HepG2 (cell line): ENCODE measurements around the gene NOCT. TPM values are rescaled to one million over a fixed set of nuclear protein-coding genes. Genes with fewer than 3 reads are reported as not detected.
A peak's percentile ranks its signal among the peaks of the same experiment; 100 is the strongest.

Source experiments
- ATAC-seq: fragments of 200-7000 bp; cut with Tn5 transposase; 3 replicates; pipeline ENCODE4 v1.9.1; 2020; ENCODE audit warnings: mild to moderate bottlenecking, moderate library complexity
- BruUV-seq: library from RNA; stranded (reverse); fragments of 400-500 nt; replicated peaks from 2 replicates; lab custom pipeline; 2021; lab: Mats Ljungman, UMichigan
- CTCF ChIA-PET: fragments of 300-600 bp; formaldehyde crosslinking; extraction: SDS; loops from one replicate; lab custom pipeline; 2021; ENCODE audit warnings: low total read pairs, inconsistent platforms, low intra/inter-chr PET ratio; lab: Yijun Ruan, JAX
- POLR2A ChIA-PET: fragments of 350-600 bp; sonication (Branson Sonifier 250); formaldehyde crosslinking; loops from one replicate; lab custom pipeline; 2020; ENCODE audit warnings: antibody characterized with exemption, inconsistent platforms; lab: Yijun Ruan, JAX
- DNase-seq: peaks from one replicate; pipeline ENCODE4 v3.0.0-alpha.2; 2015; ENCODE audit warnings: low spot score
- FAIRE-seq: peaks from 3 replicates; lab custom pipeline; 2011; peaks lifted over from hg19 to GRCh38; lab: Jason Lieb, UNC
- H2AFZ ChIP-seq: one replicate; pipeline ENCODE4 v1.6.1; 2011; ENCODE audit warnings: low read length, inconsistent platforms
- H3K27ac ChIP-seq: fragments of 300-600 bp; 3 replicates; pipeline ENCODE4 v1.8.0; 2011; ENCODE audit warnings: mixed run types, mild to moderate bottlenecking, mixed read lengths, low read length, inconsistent platforms; ENCODE audit not compliant: insufficient read depth; ENCODE audit errors: extremely low read length
- H3K27me3 ChIP-seq, 2 experiments: fragments of 200-600 bp in 1 of 2; 2 replicates in 1 of 2; 3 replicates in 1 of 2; pipeline versions ENCODE4 v1.6.0 to v1.8.0; 2011; ENCODE audit warnings: low read length in 2 of 2, mild to moderate bottlenecking in 2 of 2, moderate library complexity in 2 of 2, inconsistent platforms in 1 of 2; ENCODE audit not compliant: insufficient read depth in 2 of 2, control insufficient read depth in 1 of 2
- H3K36me3 ChIP-seq, 2 experiments: fragments of 200-600 bp in 1 of 2; replicated peaks in 1 of 2; 2 replicates in 1 of 2; 3 replicates in 1 of 2; pipeline versions ENCODE4 v1.5.1 to v1.8.0; 2011; ENCODE audit warnings: low read length in 2 of 2, inconsistent platforms in 1 of 2; ENCODE audit not compliant: insufficient read depth in 2 of 2, control insufficient read depth in 1 of 2
- H3K4me1 ChIP-seq: 2 replicates; pipeline ENCODE4 v1.5.1; 2012; ENCODE audit warnings: low read length, inconsistent platforms; ENCODE audit not compliant: insufficient read depth
- H3K4me2 ChIP-seq: 2 replicates; pipeline ENCODE4 v1.6.0; 2011; ENCODE audit warnings: low read depth, low read length, inconsistent platforms
- H3K4me3 ChIP-seq, 3 experiments: fragments of 200-600 bp in 1 of 3; sonication (generic), shearing (Covaris generic) in 1 of 3; replicated peaks in 1 of 3; 2 replicates each; pipeline ENCODE4 v1.5.1; 2011 to 2016; ENCODE audit warnings: low read length in 3 of 3, inconsistent platforms in 2 of 3, low read depth in 2 of 3, mild to moderate bottlenecking in 2 of 3, control low read depth in 1 of 3, mixed read lengths in 1 of 3; ENCODE audit not compliant: insufficient read depth in 1 of 3
- H3K79me2 ChIP-seq: one replicate; pipeline ENCODE4 v1.6.1; 2011; ENCODE audit warnings: low read length, inconsistent platforms; ENCODE audit not compliant: insufficient read depth
- H3K9ac ChIP-seq: 2 replicates; pipeline ENCODE4 v1.6.0; 2011; ENCODE audit warnings: mild to moderate bottlenecking, low read depth, low read length, inconsistent platforms; ENCODE audit not compliant: insufficient read depth
- H3K9me3 ChIP-seq: 2 replicates; pipeline ENCODE4 v1.5.1; 2012; ENCODE audit warnings: mild to moderate bottlenecking, low read length
- H4K20me1 ChIP-seq: 2 replicates; pipeline ENCODE4 v1.6.0; 2011; ENCODE audit warnings: inconsistent platforms, mild to moderate bottlenecking, low read length, moderate library complexity; ENCODE audit not compliant: insufficient read depth
- FOSL2 ChIP-seq: sonication (generic); formaldehyde crosslinking; IDR thresholded peaks from 2 replicates; pipeline ENCODE4 v1.4.0; 2020; ENCODE audit warnings: missing genetic modification reagents
- JUN ChIP-seq: sonication (generic); formaldehyde crosslinking; IDR thresholded peaks from 2 replicates; pipeline ENCODE4 v1.4.0; 2020; ENCODE audit warnings: mild to moderate bottlenecking, missing genetic modification reagents
- NFE2L2 ChIP-seq: fragments of 150-350 bp; IDR thresholded peaks from 2 replicates; pipeline ENCODE4 v1.6.1; 2014; ENCODE audit warnings: low read length
- ZNF205 ChIP-seq: IDR thresholded peaks from 2 replicates; pipeline ENCODE4 v1.6.1; 2018; ENCODE audit warnings: missing biosample characterization, missing genetic modification reagents
- ZNF460 ChIP-seq: sonication (generic); formaldehyde crosslinking; IDR thresholded peaks from 2 replicates; pipeline ENCODE4 v1.5.1; 2020; ENCODE audit warnings: missing genetic modification reagents, mild to moderate bottlenecking, borderline replicate concordance
- WGBS: methylation state at CpG from one replicate; pipeline ENCODE4 v1.1.6; 2017; ENCODE audit warnings: low lambda C conversion rate; 5-methylcytosine and 5-hydroxymethylcytosine counted together
- in situ Hi-C: cut with HindIII; loops from 2 replicates; pipeline ENCODE4 v1.10.0; 2017; ENCODE audit warnings: low pct_unique_long_range_greater_than_20kb; ENCODE audit not compliant: extremely low pct_ligation_motif_present
- intact Hi-C: fragments of 100-400 bp; cut with micrococcal nuclease; formaldehyde crosslinking; loops from one replicate; pipeline ENCODE4 v1.10.0; 2022; ENCODE audit not compliant: unreplicated experiment
- polyA plus RNA-seq, 8 experiments: library from polyadenylated mRNA; depleted of rRNA in 3 of 8; stranded (reverse) in 7 of 8; unstranded in 1 of 8; fragments of >200 nt; fragmentation: Illumina TruSeq in 4 of 8; extraction: Trizol in 4 of 8; gene quantifications; 2 replicates each; pipeline versions ENCODE4 v1.2.1 to v1.2.3, GENCODE V29; 2011 to 2016; ENCODE audit warnings: low read depth in 4 of 8, missing spikeins in 1 of 8, mixed read lengths in 1 of 8; ENCODE audit not compliant: insufficient read depth in 1 of 8
- total RNA-seq, 5 experiments: library from RNA; depleted of rRNA; stranded (reverse); fragments of >200 nt; fragmentation: Illumina TruSeq; extraction: Trizol; gene quantifications; 2 replicates each; pipeline ENCODE4 v1.2.3, GENCODE V29; 2016; ENCODE audit warnings: low read depth in 1 of 5
- TF ChIP-seq, protein P1 (sequence below): sonication (generic); formaldehyde crosslinking; IDR thresholded peaks from 2 replicates; pipeline ENCODE4 v1.4.0; 2020; ENCODE audit warnings: missing genetic modification reagents
- TF ChIP-seq, protein P2 (sequence below): sonication (generic); formaldehyde crosslinking; IDR thresholded peaks from 2 replicates; pipeline ENCODE4 v1.4.0; 2020; ENCODE audit warnings: missing genetic modification reagents

NOCT gene
- total and polyA plus RNA-seq, 2 of the 13 experiments (the other 11 are each of a cell fraction or from before 2014, with no cell fraction given): 3.6 to 13.1 TPM

DNA sequence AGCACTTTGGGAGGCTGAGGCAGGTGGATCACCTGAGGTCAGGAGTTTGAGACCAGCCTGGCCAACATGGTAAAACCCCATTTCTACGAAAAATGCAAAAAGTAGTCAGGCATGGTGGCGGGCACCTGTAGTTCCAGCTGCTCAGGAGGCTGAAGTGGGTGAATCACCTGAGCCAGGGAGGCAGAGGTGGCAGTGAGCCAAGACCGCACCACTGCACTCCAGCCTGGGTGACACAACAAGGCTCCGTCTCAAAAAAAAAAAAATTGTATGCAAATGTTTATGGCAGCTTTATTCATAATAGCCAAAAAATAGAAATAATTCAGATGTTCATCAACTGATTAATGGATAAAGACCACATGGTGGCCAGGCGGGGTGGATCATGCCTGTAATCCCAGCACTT lies 9.8 kb upstream of the NOCT start:
- ATAC-seq: no peak
- 49% methylated on average over 5 of the region's 5 CpGs for WGBS
- Histone ChIP-seq H3K36me3 (no peaks in the 10 kb centered on the region), H3K4me2 (no peak overlapping the region), H3K27ac (no peak overlapping the region), H3K4me1 (peaks cover 21% of the 10 kb centered on the region), H3K4me3 (no peak overlapping the region), H3K9ac (no peak overlapping the region), H3K27me3 (no peaks in the 10 kb centered on the region), H2AFZ (no peak overlapping the region), H3K9me3 (peaks cover 8% of the 10 kb centered on the region; the same call in 1 of the 2 replicates), H3K79me2 (no peaks in the 10 kb centered on the region), H4K20me1 (no peaks in the 10 kb centered on the region)
- no peak for FAIRE-seq
- intact Hi-C loops: no loop called here
- BruUV-seq: no TSS peak
- ChIA-PET POLR2A (no interaction called here), CTCF (no interaction called here)
- in situ Hi-C loops: no loop called here
- DNase-seq: no peak
- TF ChIP-seq ZNF460 (peak; percentile 57), ZNF205 (CRISPR knock-in tag) (no peak)
- TF ChIP-seq, protein P1, sequence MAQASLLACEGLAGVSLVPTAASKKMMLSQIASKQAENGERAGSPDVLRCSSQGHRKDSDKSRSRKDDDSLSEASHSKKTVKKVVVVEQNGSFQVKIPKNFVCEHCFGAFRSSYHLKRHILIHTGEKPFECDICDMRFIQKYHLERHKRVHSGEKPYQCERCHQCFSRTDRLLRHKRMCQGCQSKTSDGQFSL (CRISPR knock-in tag): no peak

DNA sequence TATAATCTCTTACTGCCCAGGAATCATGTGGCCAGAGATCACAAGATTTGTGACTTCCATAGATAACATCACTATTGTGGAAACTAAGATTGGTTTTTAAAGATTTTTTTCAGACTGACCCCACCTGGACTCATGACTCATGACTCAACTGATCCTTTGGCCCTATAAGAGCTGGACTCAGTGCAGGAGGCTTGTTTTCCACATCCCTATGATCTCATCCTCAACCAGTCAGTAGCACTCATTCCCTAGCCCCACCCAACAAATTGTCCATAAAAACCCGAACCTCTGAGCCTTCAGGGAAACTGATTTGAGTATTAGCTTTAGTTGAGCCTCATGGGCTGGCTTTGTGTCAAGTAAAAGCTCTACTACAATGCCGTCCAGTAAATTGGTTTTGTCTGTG lies 7.9 kb upstream of the NOCT start:
- no peak overlapping the region for H3K4me3 ChIP-seq
- FAIRE-seq (no peak), DNase-seq (no peak), ATAC-seq (peak; percentile 32; the same call in 1 of the 3 replicates)
- in situ Hi-C loops (no loop called here), intact Hi-C loops (no loop called here)
- peaks cover 8% of the 10 kb centered on the region; the same call in 1 of the 2 replicates for H3K9me3 ChIP-seq
- 56% methylated on average over 2 of the region's 2 CpGs for WGBS
- BruUV-seq: no TSS peak
- no peak overlapping the region for H3K9ac ChIP-seq
- TF ChIP-seq FOSL2 (CRISPR knock-in tag) (peak; percentile 33; the same call in 1 of the 2 replicates), JUN (CRISPR knock-in tag) (0 out of 2 replicates have a peak, but pooled peaks have one; percentile 23), NFE2L2 (no peak)
- TF ChIP-seq, protein P2, sequence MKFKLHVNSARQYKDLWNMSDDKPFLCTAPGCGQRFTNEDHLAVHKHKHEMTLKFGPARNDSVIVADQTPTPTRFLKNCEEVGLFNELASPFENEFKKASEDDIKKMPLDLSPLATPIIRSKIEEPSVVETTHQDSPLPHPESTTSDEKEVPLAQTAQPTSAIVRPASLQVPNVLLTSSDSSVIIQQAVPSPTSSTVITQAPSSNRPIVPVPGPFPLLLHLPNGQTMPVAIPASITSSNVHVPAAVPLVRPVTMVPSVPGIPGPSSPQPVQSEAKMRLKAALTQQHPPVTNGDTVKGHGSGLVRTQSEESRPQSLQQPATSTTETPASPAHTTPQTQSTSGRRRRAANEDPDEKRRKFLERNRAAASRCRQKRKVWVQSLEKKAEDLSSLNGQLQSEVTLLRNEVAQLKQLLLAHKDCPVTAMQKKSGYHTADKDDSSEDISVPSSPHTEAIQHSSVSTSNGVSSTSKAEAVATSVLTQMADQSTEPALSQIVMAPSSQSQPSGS (CRISPR knock-in tag): no peak
- no peaks in the 10 kb centered on the region for H3K79me2 ChIP-seq
- POLR2A ChIA-PET: no interaction called here
- H3K4me1 ChIP-seq: peaks cover 31% of the 10 kb centered on the region
- H3K27ac ChIP-seq: no peak overlapping the region
- CTCF ChIA-PET: no interaction called here
- no peaks in the 10 kb centered on the region for H4K20me1 ChIP-seq
- H3K4me2 ChIP-seq: no peak overlapping the region
- H2AFZ ChIP-seq: no peak overlapping the region
- H3K27me3 ChIP-seq: no peaks in the 10 kb centered on the region
- no peaks in the 10 kb centered on the region for H3K36me3 ChIP-seq
